Progenitor cell of endocrine pancreas (in vitro differentiated cells): ENCODE data around the gene CHD5. TPM values are rescaled to one million over a fixed set of nuclear protein-coding genes. Genes with fewer than 3 reads are reported as not detected.
A peak's percentile ranks its signal among the peaks of the same experiment; 100 is the strongest.

Source experiments
- DNase-seq: peaks from one replicate; pipeline ENCODE4 v3.0.0; 2021; ENCODE audit warnings: low spot score; ENCODE audit not compliant: unreplicated experiment
- H3K27ac Mint-ChIP-seq: 2 replicates; pipeline ENCODE4 v1.8.0; 2021; ENCODE audit warnings: mild to moderate bottlenecking, moderate library complexity, mixed read lengths
- H3K27me3 Mint-ChIP-seq: 2 replicates; pipeline ENCODE4 v1.8.0; 2021; ENCODE audit warnings: mixed read lengths
- H3K36me3 Mint-ChIP-seq: 2 replicates; pipeline ENCODE4 v1.8.0; 2022; ENCODE audit warnings: mixed read lengths; ENCODE audit not compliant: insufficient read depth
- H3K4me1 Mint-ChIP-seq: 2 replicates; pipeline ENCODE4 v1.8.0; 2021; ENCODE audit warnings: low read depth, mixed read lengths
- H3K4me3 Mint-ChIP-seq: 2 replicates; pipeline ENCODE4 v1.8.0; 2021; ENCODE audit warnings: low read depth, mild to moderate bottlenecking, moderate library complexity, mixed read lengths
- H3K9me3 Mint-ChIP-seq: 2 replicates; pipeline ENCODE4 v1.8.0; 2021; ENCODE audit warnings: low read depth, mixed read lengths
- CTCF ChIP-seq: fragments of 200-600 bp; sonication (generic); IDR thresholded peaks from one replicate; pipeline ENCODE4 v1.5.0; 2021; ENCODE audit warnings: antibody characterized with exemption, mild to moderate bottlenecking; ENCODE audit not compliant: unreplicated experiment
- total RNA-seq: library from RNA; stranded (reverse); gene quantifications from 2 replicates; pipeline ENCODE4 v1.2.1, GENCODE V29; 2021

The CHD5 gene
- total RNA-seq, 1 donor from 2014 or later, result 0.77 TPM

GRCh38 chr1:6171548-6172124, 8.5 kb downstream of the CHD5 start:
- H3K36me3 Mint-ChIP-seq, result no peaks in the 10 kb centered on the region
- no peak overlapping the region for H3K4me3 Mint-ChIP-seq
- H3K9me3 Mint-ChIP-seq, result no peaks in the 10 kb centered on the region
- no peaks in the 10 kb centered on the region for H3K4me1 Mint-ChIP-seq
- peak; percentile 35 for TF ChIP-seq CTCF
- DNase-seq, result no peak
- H3K27ac Mint-ChIP-seq, result no peak overlapping the region
- H3K27me3 Mint-ChIP-seq, result peaks cover 25% of the 10 kb centered on the region

GRCh38 chr1:6170742-6171201, 9.3 kb downstream of the CHD5 start:
- H3K36me3 Mint-ChIP-seq, result no peaks in the 10 kb centered on the region
- H3K9me3 Mint-ChIP-seq, result no peaks in the 10 kb centered on the region
- DNase-seq, result no peak
- H3K27me3 Mint-ChIP-seq, result peaks cover 25% of the 10 kb centered on the region
- no peak overlapping the region for H3K27ac Mint-ChIP-seq
- TF ChIP-seq CTCF, result no peak
- H3K4me1 Mint-ChIP-seq, result no peaks in the 10 kb centered on the region
- no peak overlapping the region for H3K4me3 Mint-ChIP-seq

GRCh38 chr1:6170116-6170741, 9.9 kb downstream of the CHD5 start:
- H3K27me3 Mint-ChIP-seq, result peaks cover 25% of the 10 kb centered on the region
- no peak overlapping the region for H3K4me3 Mint-ChIP-seq
- no peaks in the 10 kb centered on the region for H3K9me3 Mint-ChIP-seq
- H3K27ac Mint-ChIP-seq, result no peak overlapping the region
- no peaks in the 10 kb centered on the region for H3K36me3 Mint-ChIP-seq
- no peak for DNase-seq
- no peak for TF ChIP-seq CTCF
- H3K4me1 Mint-ChIP-seq, result no peaks in the 10 kb centered on the region

- Mint-ChIP-seq H3K27ac (no peak overlapping the region), H3K4me3 (no peak overlapping the region), H3K9me3 (no peaks in the 10 kb centered on the region), H3K36me3 (no peaks in the 10 kb centered on the region), H3K27me3 (peaks cover 30% of the 10 kb centered on the region), H3K4me1 (no peaks in the 10 kb centered on the region)
- TF ChIP-seq CTCF, result no peak
- DNase-seq, result no peak
Measured at GRCh38 chr1:6168947-6169586, 11.1 kb downstream of the CHD5 start.

- H3K4me3 Mint-ChIP-seq, result no peak overlapping the region
- TF ChIP-seq CTCF, result no peak
- H3K4me1 Mint-ChIP-seq, result no peaks in the 10 kb centered on the region
- H3K36me3 Mint-ChIP-seq, result no peaks in the 10 kb centered on the region
- peaks cover 37% of the 10 kb centered on the region for H3K27me3 Mint-ChIP-seq
- H3K27ac Mint-ChIP-seq, result no peak overlapping the region
- DNase-seq, result no peak
- no peaks in the 10 kb centered on the region for H3K9me3 Mint-ChIP-seq
Measured at GRCh38 chr1:6167391-6168303, 12.5 kb downstream of the CHD5 start.
